NCI-H2029 treated with DMSO at 0.1 percent for 48 hours (cell line): ENCODE results near the gene GOLT1A.

Source experiments
- DNase-seq: peaks from one replicate; lab custom pipeline; 2025; lab: John Stamatoyannopoulos, UW

GOLT1A gene

DNA sequence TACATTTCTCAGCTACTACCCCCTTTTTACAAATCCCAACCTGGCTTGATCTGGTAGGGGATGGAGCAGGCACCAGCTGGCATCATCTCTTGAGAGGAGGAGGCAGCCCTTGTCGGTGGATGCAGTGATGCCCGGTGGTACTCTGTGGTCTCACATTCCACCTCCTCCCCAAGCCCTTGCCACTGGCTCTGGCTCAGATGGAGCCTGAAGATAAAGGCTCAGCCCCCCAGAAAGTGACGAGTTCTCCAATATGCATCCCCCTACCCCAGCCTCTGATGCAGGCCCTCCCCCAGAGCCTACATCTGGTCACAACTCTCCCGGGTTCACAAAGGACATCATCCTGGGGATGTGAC, 3.8 kb upstream of the GOLT1A start:
- DNase-seq: no peak

DNA sequence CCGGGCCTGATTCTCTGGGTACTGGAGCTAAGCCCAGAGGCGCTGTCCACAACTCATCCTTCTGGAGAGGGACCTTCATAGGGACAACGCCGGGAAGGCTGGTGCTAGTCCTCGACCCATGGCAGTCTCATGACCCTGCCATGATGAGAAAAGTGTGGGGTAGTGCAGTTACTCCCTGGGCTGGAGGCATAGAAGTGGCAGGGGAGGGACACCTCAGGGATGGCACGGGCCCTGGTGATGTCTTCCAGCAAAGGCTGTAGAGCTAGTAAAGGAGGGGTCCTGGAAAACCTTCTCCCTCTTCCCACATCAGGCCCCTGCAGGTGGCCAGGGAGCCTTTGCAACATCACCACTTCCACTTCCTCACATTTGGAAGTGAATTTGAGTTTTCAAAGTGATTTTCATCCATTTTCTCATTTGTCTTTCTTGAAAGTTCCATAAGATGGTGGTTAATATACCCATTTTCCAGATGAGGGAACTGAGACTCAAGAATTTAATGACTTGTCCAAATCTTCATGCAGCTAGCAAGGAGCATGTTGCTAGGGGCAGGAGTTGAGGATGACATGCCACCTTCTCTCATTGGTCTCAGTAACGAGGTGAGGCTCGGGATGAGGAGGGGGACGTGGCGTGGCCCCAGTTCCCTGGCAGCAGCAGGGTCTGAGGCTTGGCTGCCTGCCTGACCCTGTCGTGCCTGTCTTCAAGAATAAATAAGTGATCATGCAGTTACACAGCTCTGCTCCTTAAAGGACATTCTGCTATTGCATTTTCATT, 3.3 kb upstream of the GOLT1A start:
- no peak for DNase-seq

DNA sequence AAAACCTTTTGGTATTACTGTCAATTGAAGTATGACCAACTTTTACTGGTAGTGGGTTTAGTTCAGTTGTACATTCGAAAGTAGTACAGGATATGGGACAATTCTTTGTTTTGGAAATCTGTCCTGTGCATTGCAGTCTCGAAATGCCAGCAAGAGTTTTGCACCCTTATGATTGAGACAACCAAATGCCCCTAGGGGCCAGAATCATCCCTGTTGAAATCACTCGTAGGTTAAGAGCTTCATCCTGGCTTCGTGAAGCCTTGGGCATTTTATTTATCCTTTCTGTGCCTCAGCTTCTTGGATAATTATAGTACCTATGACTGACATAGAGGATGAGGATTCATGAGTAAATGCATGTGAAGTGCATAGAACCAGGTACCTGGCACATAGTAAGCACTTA, 2.4 kb upstream of the GOLT1A start:
- no peak for DNase-seq

DNA sequence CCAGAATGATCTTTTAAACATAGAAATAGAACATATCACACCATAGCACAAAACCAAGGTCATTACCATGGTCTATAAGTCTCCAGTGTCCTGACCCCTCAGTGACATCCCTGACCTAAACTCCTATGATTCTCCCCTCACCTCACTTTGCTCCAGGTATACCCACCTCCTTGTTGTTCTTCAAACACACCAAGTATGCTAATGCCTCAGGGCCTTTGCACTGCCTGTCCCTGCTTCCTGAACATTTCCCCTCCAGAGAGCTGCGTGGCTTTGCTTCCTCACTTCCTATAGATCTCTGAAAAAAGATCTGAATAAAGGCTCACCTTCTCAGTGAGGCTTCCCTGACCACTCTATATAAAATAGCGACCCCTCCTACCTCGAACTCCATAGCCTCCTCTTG, 1.1 kb downstream of the GOLT1A start:
- no peak for DNase-seq

DNA sequence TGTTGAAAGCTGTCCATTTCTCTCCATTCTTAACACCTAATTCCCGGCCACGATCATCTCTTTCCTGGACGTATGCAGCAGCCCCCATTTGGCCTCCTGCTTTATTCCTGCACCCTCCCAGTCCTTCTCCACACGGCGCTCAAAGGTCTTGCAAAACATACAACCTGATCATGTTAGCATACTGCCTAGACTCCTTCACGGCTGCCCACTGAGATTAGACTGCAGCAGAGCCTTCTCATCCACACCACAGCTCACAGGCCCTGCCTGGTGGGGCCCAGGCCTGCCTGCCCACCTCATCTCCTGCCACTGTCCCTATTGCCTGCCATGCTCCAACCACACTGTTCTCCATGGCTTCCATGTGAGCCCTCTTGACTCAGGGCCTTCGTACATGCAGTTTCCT, 2.7 kb downstream of the GOLT1A start:
- DNase-seq: no peak

DNA sequence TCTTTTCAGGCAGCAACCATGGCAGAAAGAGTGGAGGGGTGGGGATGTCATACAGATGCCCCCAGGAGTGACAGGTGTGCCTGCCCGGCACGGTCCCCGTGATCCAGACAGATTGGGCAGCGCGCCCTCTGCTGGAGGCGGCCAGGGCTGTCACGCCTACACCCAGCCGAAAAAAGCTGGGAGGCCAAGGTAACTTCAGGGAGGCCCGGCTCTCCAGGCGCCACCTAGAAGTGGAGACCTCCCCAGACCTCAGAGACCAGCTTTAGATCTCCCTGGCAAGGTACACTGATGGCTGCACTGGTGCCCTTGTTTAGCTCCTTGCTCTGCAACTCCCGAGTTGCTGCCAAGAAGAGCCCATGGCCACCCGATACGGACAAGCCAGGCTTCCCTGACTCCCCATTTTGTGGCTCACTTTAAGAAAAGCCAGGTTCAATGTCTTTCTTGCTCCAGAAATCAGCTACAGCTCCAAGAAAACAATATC, 6.6 kb downstream of the GOLT1A start:
- no peak for DNase-seq

DNA sequence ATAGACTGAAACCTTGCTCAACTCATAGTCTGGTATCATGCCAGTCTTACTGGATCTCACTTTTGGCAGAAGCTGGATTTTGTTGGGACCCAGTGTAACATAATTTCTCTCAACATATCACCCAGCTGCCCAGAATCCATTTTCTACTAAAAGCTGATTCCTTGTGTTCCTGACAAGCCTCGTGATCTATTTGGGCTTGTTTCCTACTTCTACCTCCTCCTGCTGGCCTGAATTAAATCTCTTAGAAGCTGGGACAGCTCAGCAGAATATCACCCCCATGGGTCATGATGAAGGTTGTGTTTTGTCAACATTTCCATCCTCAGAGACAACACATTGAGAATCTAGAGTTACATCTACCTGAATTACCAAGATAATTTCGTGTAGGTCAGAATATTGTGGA, 7.7 kb downstream of the GOLT1A start:
- DNase-seq: no peak

DNA sequence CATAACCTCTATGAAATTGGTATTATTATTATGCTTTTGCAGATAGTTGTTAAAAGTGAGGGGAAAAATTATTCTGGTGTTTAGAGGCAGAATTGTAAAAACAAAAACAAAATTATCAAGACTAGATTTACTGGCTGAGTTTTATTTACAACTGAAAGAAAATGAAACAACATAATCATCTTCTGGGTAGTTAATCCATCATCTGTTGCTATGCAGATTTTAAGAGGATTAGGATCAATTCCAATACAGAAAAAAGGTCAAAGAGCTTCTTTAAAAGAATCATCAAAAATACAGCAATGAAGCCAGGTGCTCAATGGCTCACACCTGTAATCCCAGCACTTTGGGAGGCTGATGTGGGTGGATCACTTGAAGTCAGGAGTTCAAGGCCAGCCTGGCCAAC, 8.3 kb downstream of the GOLT1A start:
- no peak for DNase-seq

DNA sequence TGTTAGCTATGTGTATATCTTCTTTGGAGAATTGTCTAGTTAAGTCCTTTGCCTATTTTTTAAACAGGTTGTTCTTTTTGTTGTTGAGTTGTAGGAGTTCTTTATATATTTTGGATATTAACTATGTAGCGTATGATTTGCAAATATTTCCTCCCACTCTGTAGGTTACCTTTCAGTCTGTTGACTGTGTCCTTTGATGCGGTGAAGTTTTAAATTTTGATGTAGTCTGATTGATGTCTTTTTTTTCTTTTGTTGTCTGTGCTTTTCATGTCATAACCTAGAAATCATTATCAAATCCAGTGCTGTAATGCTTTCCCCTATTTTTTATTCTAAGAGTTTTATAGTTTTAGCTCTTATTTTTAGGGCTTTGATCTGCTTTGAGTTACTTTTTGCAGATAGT, 8.8 kb downstream of the GOLT1A start:
- DNase-seq: no peak

DNA sequence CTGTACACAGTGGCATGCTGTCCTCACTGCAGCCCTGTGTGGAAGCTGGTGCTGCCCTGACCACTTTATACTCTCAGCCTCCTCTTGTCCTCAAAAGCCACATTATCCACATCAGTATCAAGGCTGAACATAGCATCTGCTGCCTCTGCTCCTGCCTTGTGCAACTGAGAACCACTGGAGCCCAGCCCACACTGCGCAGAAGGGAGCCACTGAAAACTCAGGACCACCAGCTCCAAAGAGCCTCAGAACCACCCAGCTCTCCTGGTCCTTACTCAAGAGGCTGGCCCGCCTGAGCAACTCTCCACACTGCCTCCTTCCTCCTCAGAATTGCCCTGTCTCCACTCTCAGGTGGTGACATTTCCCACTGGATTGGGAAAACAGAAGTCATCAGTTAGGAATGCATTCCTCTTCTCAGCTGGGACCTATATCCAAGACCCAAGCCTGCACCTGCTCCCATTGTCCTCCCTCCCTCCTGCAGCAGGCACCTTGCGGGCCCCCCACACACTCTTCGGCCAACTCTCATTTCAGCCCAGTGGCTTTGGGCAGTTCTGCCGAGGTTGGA, 10.5 kb downstream of the GOLT1A start:
- no peak for DNase-seq

DNA sequence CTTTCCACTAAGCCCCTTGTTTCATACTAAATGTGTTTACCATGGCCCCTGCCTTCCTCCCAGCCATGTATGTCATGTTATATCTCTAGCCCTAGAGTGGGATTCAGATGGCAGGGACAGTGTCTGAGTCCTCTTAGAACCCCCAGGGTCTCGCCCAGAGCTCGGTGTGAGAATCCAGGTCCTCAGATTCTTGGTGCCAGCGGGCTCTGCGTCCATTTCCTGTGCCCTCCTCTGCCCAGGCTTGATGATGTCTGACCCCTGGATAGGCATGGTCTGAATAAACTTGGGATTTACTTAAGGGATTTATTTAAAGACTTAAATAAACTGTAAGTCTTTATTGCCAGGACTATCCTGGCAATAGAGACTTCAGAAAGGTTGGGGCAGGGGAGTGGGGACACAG, 11.3 kb downstream of the GOLT1A start:
- DNase-seq: no peak

DNA sequence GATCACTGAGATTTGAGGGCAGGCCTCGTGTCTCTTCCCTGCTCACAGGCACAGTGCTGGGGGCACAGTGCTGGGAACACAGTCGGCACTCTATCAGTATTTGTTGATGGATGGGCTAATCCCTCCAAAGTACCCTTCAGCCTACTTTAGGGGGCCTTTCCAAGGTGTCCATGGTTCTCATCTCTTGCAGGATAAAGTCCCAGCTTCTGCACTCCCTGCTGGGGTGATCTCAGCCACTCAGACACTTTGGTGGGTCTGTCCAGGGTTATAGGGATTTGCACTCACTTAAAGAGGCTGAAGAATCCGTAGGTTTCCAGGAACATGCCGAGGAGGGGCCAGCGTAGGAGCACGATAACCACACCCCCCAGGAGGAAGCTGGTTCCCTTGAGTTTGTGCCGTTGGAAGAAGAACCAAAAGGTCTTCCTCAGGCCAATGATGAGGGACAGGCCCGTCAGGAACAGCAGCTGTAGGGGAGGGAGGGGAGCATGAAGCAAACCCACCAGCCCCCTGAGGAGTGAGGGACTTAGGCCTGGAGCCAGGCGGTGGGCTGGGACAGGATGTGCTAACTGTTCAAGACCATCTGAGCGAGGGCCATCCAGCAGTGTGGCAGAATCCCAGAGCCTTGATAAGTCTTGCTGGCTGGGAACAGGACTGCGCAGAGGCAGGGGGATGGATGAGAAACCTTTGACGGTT, 12.3 kb downstream of the GOLT1A start:
- no peak for DNase-seq

DNA sequence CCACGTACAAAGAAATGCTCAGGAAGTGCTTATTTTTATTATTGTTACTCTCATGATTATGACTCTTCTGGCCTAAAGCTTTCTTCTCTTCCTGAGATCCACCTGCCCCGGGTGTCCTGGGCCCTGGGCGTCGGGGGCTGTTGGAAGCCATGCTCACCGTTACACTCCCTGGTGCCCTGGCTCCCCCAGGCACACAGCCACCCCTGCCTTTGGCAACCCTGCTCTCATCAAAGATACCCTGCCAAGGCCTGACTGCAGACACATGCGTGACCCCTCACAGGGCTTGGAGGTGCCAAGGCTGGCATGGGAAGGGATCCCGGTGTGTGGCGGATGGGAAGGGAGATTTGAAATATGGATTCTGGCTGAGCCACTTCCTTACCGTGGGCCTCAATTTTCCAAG, 14.2 kb downstream of the GOLT1A start:
- DNase-seq: no peak

DNA sequence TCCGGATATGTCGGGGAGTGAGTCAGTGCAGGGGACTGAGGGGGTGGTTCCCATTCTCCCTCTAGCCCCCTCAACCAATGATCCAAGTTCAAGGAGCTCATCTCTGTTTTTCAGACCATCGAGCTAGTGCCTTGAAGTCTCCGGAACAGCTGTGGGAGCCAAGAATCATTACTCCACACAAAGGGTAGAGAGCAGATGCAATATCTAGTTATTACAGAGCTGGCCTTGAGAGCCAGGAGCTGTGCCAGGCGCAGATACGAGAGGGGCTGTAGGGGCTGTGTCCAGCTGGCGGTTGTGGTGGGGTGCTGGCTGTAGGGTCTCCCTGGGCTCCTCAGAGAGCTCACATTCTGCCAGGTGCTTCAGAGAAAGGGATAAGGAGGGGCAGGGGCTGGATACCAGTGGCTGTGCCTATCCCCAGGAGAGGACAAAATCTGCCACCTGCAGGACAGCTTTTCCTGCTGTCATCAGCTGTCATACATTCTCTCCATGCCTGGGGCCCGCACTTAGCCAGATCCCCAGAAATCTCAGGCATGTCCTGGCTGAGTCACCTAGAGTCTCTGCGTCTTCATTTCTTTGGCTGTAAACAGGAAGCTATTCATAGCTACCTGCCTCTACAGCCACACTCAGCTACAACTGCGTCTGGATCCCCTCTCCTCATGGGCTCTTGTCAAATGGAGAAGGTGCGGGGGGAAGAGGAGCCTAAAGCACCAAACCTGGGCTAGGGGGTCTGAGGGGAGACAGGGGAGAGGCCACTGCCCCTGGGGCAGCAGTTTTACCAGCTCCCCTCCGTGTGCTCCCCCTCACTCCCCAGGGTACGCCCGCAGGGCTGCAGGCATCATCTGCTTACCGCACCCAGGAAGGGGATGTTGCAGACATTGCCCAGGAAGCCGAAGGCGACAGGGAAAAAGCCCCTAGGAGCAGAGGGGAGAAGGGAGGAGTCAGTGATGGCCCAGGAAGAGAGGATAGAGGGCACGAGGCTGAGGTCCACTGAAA, 15.1 kb downstream of the GOLT1A start:
- no peak for DNase-seq

DNA sequence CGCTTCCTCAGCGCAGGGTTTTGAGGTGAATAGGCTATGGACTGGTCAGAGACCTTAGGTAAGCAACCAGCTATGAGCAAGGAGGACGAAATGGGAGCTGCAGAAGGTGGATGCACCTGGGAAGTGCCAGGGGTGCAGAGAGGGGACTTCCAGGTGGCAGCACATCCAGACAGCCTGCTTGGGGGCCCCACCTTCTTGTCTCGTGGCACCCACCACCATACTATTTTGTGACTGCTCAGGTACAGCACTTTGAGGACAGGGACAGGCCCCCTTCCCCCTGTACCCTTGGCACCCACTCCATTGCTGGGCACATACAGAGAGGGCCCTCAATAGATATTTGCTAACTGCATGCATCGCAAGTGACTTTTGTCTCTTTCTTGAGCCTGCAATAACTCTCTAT, 16.7 kb downstream of the GOLT1A start:
- no peak for DNase-seq

DNA sequence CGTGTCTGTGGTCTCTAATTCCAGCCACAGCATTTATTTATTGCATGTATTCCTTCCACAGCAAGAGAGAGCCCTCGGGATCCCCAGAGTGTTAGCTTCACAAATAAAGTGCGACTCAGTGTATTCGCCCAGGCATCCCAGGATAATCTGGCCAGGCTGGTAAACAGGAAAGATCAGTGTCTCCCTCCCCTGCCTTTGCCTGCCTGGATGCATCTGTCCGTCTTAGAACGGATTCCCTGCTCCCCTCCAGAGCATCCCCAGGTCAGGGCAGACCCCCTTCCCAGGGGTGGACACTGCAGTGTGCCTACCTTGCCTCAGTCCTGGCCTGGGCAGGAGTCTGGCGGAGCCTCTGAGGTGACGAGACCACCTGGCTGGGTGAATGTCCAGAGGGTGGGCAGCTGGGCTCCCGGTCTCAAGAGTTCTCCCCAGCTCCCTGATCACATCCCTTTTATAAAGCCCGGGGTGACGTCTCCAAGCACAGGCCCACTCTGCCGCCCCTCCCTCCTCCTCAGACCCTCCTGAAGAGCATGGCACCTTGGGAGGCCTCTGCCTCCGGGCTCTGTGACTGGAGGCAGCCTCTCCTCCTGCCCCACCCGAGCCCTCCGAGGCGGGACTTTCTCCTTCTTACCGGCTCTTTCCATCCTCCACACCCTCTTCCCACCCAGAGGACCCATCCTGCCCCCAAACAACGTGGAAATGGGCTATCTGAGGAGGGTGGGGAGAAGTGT, 17.6 kb downstream of the GOLT1A start, which contains the start of gene KISS1:
KISS1 (minus strand) TSS at position 424 of the 728 bp plus-strand sequence. CDS start 3,615 bp downstream, outside the sequence.
- no peak for DNase-seq

DNA sequence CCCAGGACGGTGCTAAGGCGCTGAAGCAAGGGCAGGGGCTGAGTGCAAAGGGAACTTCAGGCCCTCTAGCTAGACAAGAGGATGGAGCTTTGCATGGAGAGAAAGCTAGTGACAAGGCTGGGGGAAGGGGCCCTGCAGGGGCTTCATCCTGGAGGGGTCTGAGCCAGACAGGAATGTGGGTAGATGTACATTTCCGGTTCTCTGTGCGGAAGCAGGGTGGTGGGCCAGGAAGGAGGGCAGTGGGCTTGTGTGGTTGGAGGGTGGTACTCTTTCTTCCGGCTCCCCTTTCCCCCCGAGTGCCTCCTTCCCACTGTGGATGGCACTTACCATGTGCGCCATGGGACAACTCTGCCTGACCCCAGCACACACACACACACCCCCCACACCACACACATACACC, 19.0 kb downstream of the GOLT1A start:
- no peak for DNase-seq

DNA sequence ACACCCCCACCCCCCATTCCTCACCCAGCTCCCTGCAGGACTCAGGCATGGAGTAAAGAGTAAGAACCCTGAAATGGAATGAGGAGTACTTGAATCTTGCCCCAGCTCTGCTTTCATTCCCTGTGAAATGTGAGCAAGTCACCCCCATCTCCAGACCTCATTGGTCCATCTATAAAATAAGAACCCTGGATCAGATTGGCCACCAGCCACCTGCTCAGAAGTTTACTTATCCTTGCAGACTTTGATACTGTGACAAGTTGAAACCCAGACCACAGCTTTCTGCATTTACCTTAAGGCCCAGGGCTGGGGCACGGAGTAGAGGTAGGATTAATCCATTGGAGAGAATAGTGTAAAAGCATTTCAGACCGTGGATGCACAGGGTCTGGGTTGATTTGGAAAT, 19.7 kb downstream of the GOLT1A start:
- DNase-seq: no peak

DNA sequence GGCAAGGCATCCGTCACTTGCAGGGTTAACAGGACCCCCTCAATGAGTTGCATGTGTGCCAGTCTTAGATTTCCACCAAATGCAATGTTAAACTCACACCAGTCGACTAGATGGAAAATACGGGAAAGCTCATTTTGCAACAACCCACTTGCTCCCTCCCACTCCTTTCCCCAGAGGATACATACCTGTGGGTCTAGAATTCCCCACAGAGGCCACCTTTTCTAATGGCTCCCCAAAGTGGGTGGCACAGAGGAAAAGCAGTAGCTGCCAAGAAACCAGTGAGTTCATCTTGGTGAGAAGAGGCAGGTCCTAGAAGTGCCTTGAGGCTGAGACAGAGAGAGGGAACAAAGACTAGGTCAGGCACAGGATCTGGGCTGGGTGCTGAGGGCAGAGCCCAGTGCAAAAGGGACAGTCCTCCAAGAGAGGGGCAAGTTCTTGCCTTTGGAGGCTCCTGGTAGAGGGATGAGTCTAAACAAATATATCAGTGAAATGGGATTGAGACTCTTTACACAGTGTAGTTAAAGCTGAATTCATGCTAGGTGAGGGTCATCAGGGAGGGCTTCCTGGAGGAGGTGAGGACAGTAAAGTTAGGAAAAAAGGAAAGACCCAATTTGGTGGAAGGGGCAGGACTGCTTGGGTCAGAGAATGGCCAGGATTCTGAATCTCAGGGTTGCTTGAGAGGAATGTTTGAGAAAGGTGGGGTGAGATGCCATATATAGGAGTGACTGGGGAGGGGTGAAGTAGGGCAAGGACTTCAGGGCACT, 21.0 kb downstream of the GOLT1A start:
- DNase-seq: no peak

DNA sequence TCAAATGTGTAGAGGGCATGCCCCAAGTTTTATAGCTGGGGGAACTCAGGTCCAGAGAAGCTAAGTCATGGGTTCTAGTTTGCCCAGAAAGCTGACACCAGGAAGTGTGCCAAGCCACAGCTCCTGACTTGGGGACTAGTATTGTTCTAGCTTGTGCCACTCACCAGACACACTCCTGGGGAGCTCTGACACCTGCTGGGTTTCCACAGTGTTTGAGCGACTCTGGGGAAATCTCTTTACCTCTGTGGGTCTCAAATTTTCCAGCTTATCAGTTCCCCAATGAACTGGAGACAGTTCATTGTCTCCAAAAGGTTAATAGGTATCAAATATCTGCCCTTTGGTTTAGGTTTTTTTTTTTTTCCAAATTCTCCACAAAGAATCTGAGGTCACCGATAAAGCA, 21.7 kb downstream of the GOLT1A start:
- no peak for DNase-seq

DNA sequence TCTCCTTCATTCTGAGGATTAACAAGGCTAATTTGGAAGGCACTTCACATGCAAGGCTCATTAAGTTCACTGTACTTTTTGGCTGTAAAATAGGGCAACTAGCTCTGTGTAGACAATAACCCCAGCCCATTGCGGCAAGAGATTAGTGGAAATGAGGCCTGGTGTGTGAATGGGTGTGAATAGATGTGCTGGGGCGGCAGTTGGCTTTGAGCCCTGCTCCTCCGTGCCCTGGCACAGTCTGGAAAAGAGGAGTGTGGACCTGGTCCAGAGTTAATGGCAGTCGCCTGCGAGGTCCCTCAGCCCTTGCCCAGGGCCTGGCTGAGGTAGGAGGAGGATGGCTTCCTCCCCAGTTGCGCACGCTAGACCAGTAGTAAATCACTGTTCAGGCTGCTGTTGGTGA, 22.3 kb downstream of the GOLT1A start:
- no peak for DNase-seq
